ENCODE data around the gene ELK4.

Gene ELK4

DNA sequence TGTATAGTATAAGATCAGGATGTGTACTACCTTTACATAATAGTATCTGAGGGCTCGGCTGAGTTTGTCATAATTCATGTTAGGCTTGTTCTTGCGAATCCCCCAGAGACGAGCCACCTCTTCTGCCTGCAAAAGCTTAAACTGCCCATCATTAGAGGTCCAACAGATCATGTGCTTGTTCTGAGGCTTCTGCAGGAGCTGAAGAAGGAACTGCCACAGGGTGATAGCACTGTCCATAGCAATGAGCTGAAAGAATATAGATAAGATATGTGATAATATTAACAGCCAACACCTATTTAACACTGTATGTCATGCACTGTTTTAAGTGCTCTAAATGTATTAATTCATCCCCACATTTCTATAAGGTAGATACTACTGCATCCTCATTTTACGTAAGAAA is 8.2 kb downstream of the ELK4 start:
- H3K4me3 Mint-ChIP-seq = no peak overlapping the region
- peaks cover 39% of the 10 kb centered on the region for H3K36me3 Mint-ChIP-seq
- H3K9me3 Mint-ChIP-seq = no peaks in the 10 kb centered on the region
- ATAC-seq = no peak
- H3K27ac Mint-ChIP-seq = no peak overlapping the region
- no peaks in the 10 kb centered on the region for H3K27me3 Mint-ChIP-seq
- peaks cover 39% of the 10 kb centered on the region for H3K4me1 Mint-ChIP-seq

DNA sequence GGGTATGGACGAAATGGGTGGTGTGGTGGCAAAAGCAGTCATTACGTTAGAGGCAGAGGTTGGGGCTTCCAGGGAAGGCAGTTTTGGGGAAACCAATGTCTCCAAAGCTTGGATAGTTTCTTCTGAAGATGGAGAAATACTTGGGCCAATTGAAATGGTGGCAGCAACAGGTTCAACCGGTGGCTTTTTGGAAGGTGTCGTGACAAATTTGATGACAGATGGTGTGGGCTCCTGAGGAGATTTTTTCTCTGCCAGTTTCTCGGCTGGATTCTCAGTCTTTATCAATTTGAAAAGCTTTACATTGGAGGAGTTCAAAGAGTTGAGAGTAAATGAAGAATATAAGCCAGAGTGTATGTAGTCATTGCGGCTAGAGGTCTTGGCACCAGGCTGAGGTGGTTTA is 11.5 kb downstream of the ELK4 start:
- H3K36me3 Mint-ChIP-seq = peaks cover 41% of the 10 kb centered on the region
- ATAC-seq = no peak
- peaks cover 16% of the 10 kb centered on the region for H3K4me1 Mint-ChIP-seq

GRCh38 chr1:205619376-205619775 is 12.4 kb downstream of the ELK4 start:
- Mint-ChIP-seq H3K27ac (peak overlapping the region; percentile 53), H3K36me3 (peaks cover 50% of the 10 kb centered on the region), H3K9me3 (no peaks in the 10 kb centered on the region), H3K4me1 (peaks cover 11% of the 10 kb centered on the region), H3K4me3 (no peak overlapping the region), H3K27me3 (no peaks in the 10 kb centered on the region)
- ATAC-seq = no peak

More for the DNA sequence above, 11.5 kb downstream of the ELK4 start:
- Mint-ChIP-seq H3K4me3 (no peak overlapping the region), H3K27me3 (no peaks in the 10 kb centered on the region), H3K27ac (no peak overlapping the region), H3K9me3 (no peaks in the 10 kb centered on the region)

GRCh38 chr1:205616563-205617293 is 15.1 kb downstream of the ELK4 start:
- peaks cover 49% of the 10 kb centered on the region for H3K36me3 Mint-ChIP-seq

DNA sequence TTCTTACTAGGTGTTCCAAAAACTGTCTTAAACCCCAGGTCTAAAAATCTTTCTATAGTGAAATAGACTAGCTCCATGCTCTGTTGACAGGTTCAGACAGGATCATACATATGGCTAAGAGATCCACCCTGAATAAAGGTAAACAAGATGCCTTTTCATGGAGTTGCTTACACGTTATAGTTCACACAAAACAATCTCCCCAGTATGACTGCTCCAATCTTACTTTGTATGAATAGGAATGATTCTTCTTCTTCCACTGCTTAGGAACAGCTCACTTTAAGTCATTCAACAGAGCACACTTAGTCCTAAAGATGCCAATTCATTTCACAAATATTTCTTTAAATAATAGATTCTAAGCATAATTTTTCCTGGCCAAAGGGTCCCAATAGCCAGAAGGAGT is 16.0 kb downstream of the ELK4 start:
- Mint-ChIP-seq H3K4me1 (peaks cover 19% of the 10 kb centered on the region), H3K27me3 (no peaks in the 10 kb centered on the region), H3K27ac (peak overlapping the region; percentile 14), H3K36me3 (peaks cover 57% of the 10 kb centered on the region), H3K4me3 (no peak overlapping the region), H3K9me3 (no peaks in the 10 kb centered on the region)
- no peak for ATAC-seq

More at GRCh38 chr1:205616563-205617293, 15.1 kb downstream of the ELK4 start:
- Mint-ChIP-seq H3K4me1 (peaks cover 11% of the 10 kb centered on the region), H3K27me3 (no peaks in the 10 kb centered on the region), H3K27ac (no peak overlapping the region), H3K4me3 (no peak overlapping the region), H3K9me3 (no peaks in the 10 kb centered on the region)
- ATAC-seq = no peak

- ATAC-seq = no peak
- no peak overlapping the region for H3K27ac Mint-ChIP-seq
- no peaks in the 10 kb centered on the region for H3K9me3 Mint-ChIP-seq
- H3K36me3 Mint-ChIP-seq = peaks cover 52% of the 10 kb centered on the region
- H3K4me3 Mint-ChIP-seq = no peak overlapping the region
- H3K27me3 Mint-ChIP-seq = no peaks in the 10 kb centered on the region
- peaks cover 27% of the 10 kb centered on the region for H3K4me1 Mint-ChIP-seq
Observed at GRCh38 chr1:205613854-205614412, 17.9 kb downstream of the ELK4 start.

GRCh38 chr1:205612556-205612955 is 19.3 kb downstream of the ELK4 start:
- no peak for ATAC-seq
- H3K9me3 Mint-ChIP-seq = no peaks in the 10 kb centered on the region
- H3K4me3 Mint-ChIP-seq = no peak overlapping the region
- H3K4me1 Mint-ChIP-seq = peaks cover 27% of the 10 kb centered on the region
- H3K27ac Mint-ChIP-seq = no peak overlapping the region
- peaks cover 61% of the 10 kb centered on the region for H3K36me3 Mint-ChIP-seq
- no peaks in the 10 kb centered on the region for H3K27me3 Mint-ChIP-seq

DNA sequence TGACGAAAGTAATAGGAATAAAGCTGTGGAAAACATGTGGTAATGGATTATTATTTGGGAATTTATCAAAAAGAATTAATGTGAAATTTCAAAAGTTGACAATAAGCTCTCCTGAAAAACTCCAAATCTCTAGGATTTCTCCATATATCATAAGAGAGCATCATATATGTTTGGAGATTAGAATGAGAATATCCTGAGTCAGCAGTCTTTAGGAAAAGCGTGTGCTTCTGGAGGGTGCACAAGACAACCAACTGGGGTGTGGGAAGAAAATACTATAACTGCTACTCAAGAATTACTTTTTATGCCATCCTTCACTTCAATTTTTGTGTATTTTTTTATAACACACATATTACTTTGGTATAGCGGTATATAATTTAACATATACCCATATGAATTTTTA is 19.7 kb downstream of the ELK4 start:
- Mint-ChIP-seq H3K27ac (peak overlapping the region; percentile 37), H3K4me1 (peaks cover 27% of the 10 kb centered on the region), H3K4me3 (no peak overlapping the region), H3K27me3 (no peaks in the 10 kb centered on the region), H3K9me3 (no peaks in the 10 kb centered on the region), H3K36me3 (peaks cover 66% of the 10 kb centered on the region)
- ATAC-seq = no peak

- Mint-ChIP-seq H3K9me3 (no peaks in the 10 kb centered on the region), H3K4me1 (peaks cover 23% of the 10 kb centered on the region), H3K27ac (peak overlapping the region; percentile 37), H3K27me3 (no peaks in the 10 kb centered on the region), H3K4me3 (no peak overlapping the region), H3K36me3 (peaks cover 57% of the 10 kb centered on the region)
- ATAC-seq = no peak
Observed at GRCh38 chr1:205610901-205611466, 20.8 kb downstream of the ELK4 start.

DNA sequence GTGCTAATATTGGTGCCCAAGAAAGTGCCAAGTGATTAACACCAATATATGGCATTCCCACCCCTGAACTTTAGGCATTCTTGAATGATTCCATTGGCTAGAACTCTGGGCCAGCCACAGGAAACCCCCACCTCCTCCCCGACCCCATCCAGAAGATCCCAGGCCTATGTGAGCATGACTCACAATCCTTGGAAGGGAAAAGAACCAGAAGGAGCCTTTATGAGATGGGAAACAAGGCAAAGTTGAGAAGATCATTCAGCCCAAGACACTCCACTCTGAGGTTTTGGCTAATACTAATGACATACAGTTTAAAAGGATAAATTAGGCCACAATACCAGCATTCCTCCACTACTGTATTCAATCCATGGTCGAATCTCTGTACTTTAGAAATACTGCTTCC is 21.8 kb downstream of the ELK4 start:
- peaks cover 50% of the 10 kb centered on the region for H3K36me3 Mint-ChIP-seq
- H3K27ac Mint-ChIP-seq = no peak overlapping the region

GRCh38 chr1:205604825-205605505 is 26.8 kb downstream of the ELK4 start:
- H3K27me3 Mint-ChIP-seq = no peaks in the 10 kb centered on the region
- no peak for ATAC-seq
- peak overlapping the region; percentile 19 for H3K27ac Mint-ChIP-seq
- peaks cover 45% of the 10 kb centered on the region for H3K36me3 Mint-ChIP-seq
- H3K4me3 Mint-ChIP-seq = no peak overlapping the region
- no peaks in the 10 kb centered on the region for H3K9me3 Mint-ChIP-seq
- H3K4me1 Mint-ChIP-seq = peaks cover 28% of the 10 kb centered on the region

More for the DNA sequence above, 21.8 kb downstream of the ELK4 start:
- H3K27me3 Mint-ChIP-seq = no peaks in the 10 kb centered on the region
- no peak for ATAC-seq
- H3K4me3 Mint-ChIP-seq = no peak overlapping the region
- H3K9me3 Mint-ChIP-seq = no peaks in the 10 kb centered on the region
- peaks cover 24% of the 10 kb centered on the region for H3K4me1 Mint-ChIP-seq

DNA sequence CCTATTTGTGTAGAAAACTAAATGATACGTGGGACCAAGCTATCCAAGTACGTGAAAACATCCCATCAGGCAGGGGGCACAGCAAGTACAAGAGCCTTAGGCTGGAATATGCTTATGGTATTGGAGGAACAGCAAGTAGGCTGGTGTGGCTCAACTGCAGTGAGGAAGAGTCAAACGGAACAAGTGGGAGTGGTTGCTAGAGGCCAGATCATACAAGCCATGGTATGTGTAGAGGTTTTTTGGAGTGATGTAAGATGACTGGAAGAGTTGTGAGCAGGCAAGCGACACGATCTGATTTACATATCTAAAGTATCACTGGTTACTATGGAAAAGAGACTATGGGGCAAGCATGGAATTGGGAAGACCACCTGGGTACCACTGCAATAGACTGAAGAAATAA is 27.8 kb downstream of the ELK4 start:
- H3K36me3 Mint-ChIP-seq = peaks cover 45% of the 10 kb centered on the region
- no peaks in the 10 kb centered on the region for H3K27me3 Mint-ChIP-seq
- ATAC-seq = no peak
- no peaks in the 10 kb centered on the region for H3K9me3 Mint-ChIP-seq
- peaks cover 25% of the 10 kb centered on the region for H3K4me1 Mint-ChIP-seq
- no peak overlapping the region for H3K27ac Mint-ChIP-seq
- H3K4me3 Mint-ChIP-seq = no peak overlapping the region

GRCh38 chr1:205601205-205601604 is 30.6 kb downstream of the ELK4 start:
- no peak overlapping the region for H3K27ac Mint-ChIP-seq
- no peaks in the 10 kb centered on the region for H3K27me3 Mint-ChIP-seq
- H3K4me1 Mint-ChIP-seq = peaks cover 30% of the 10 kb centered on the region
- ATAC-seq = no peak
- no peaks in the 10 kb centered on the region for H3K9me3 Mint-ChIP-seq
- H3K4me3 Mint-ChIP-seq = no peak overlapping the region
- peaks cover 53% of the 10 kb centered on the region for H3K36me3 Mint-ChIP-seq

DNA sequence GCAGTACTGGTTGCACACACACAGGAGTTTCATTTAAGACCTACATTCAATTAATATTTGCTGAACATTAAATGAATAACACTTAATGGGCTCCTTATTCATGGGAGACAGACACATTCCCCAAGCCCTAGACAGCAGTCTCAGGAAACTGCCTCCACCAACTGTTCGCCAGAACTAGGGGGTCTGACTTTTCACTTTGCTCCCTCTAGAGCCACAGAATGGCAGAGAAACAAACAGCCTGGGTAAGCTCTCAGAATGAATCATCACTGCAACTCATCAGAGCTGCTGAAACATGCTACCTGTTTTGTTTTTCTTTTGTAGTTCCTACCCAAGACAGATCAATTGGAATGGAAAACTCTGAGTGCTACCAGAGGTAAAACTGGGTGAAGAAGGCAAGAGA is 31.7 kb downstream of the ELK4 start:
- peak; percentile 67 for ATAC-seq
- Mint-ChIP-seq H3K9me3 (no peaks in the 10 kb centered on the region), H3K4me1 (peaks cover 38% of the 10 kb centered on the region), H3K27me3 (no peaks in the 10 kb centered on the region), H3K27ac (peak overlapping the region; percentile 66), H3K36me3 (peaks cover 61% of the 10 kb centered on the region), H3K4me3 (no peak overlapping the region)

DNA sequence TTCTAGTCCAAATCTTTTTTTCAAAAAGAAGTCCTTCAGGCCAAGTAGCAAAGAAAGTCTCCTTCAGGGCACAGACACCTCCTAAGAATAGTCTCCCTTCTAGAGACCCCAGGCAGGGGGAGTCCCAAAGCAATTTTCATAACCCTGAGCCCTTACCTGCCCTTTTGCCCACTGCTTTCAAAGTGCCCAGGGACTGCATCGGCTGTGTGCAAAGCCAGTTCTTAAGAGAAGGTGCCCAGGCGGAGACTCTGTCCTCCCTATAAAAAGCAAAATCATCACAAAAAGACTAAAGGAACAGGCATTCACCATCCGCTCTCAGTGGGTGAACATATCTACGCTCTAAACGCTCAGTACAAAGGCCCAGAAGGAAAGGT is 32.2 kb downstream of the ELK4 start:
- Mint-ChIP-seq H3K4me3 (no peak overlapping the region), H3K36me3 (peaks cover 58% of the 10 kb centered on the region), H3K9me3 (no peaks in the 10 kb centered on the region), H3K4me1 (peaks cover 38% of the 10 kb centered on the region), H3K27me3 (no peaks in the 10 kb centered on the region), H3K27ac (peak overlapping the region; percentile 66)
- no peak for ATAC-seq
